HepG2 (cell line): Measurements from ENCODE around the gene ITM2A. TPM values are rescaled to one million over a fixed set of nuclear protein-coding genes. Genes with fewer than 3 reads are reported as not detected.

Experiments
- ATAC-seq: fragments of 200-7000 bp; cut with Tn5 transposase; 3 replicates; pipeline ENCODE4 v1.9.1; 2020; ENCODE audit warnings: mild to moderate bottlenecking, moderate library complexity
- BruUV-seq: library from RNA; stranded (reverse); fragments of 400-500 nt; replicated peaks from 2 replicates; lab custom pipeline; 2021; lab: Mats Ljungman, UMichigan
- CTCF ChIA-PET: fragments of 300-600 bp; formaldehyde crosslinking; extraction: SDS; loops from one replicate; lab custom pipeline; 2021; ENCODE audit warnings: low total read pairs, inconsistent platforms, low intra/inter-chr PET ratio; lab: Yijun Ruan, JAX
- POLR2A ChIA-PET: fragments of 350-600 bp; sonication (Branson Sonifier 250); formaldehyde crosslinking; loops from one replicate; lab custom pipeline; 2020; ENCODE audit warnings: antibody characterized with exemption, inconsistent platforms; lab: Yijun Ruan, JAX
- DNase-seq: peaks from one replicate; pipeline ENCODE4 v3.0.0-alpha.2; 2015; ENCODE audit warnings: low spot score
- FAIRE-seq: peaks from 3 replicates; lab custom pipeline; 2011; peaks lifted over from hg19 to GRCh38; lab: Jason Lieb, UNC
- H2AFZ ChIP-seq: one replicate; pipeline ENCODE4 v1.6.1; 2011; ENCODE audit warnings: low read length, inconsistent platforms
- H3K27ac ChIP-seq: fragments of 300-600 bp; 3 replicates; pipeline ENCODE4 v1.8.0; 2011; ENCODE audit warnings: mixed run types, mild to moderate bottlenecking, mixed read lengths, low read length, inconsistent platforms; ENCODE audit not compliant: insufficient read depth; ENCODE audit errors: extremely low read length
- H3K27me3 ChIP-seq, 2 experiments: fragments of 200-600 bp in 1 of 2; 2 replicates in 1 of 2; 3 replicates in 1 of 2; pipeline versions ENCODE4 v1.6.0 to v1.8.0; 2011; ENCODE audit warnings: low read length in 2 of 2, mild to moderate bottlenecking in 2 of 2, moderate library complexity in 2 of 2, inconsistent platforms in 1 of 2; ENCODE audit not compliant: insufficient read depth in 2 of 2, control insufficient read depth in 1 of 2
- H3K36me3 ChIP-seq, 2 experiments: fragments of 200-600 bp in 1 of 2; replicated peaks in 1 of 2; 2 replicates in 1 of 2; 3 replicates in 1 of 2; pipeline versions ENCODE4 v1.5.1 to v1.8.0; 2011; ENCODE audit warnings: low read length in 2 of 2, inconsistent platforms in 1 of 2; ENCODE audit not compliant: insufficient read depth in 2 of 2, control insufficient read depth in 1 of 2
- H3K4me1 ChIP-seq: 2 replicates; pipeline ENCODE4 v1.5.1; 2012; ENCODE audit warnings: low read length, inconsistent platforms; ENCODE audit not compliant: insufficient read depth
- H3K4me2 ChIP-seq: 2 replicates; pipeline ENCODE4 v1.6.0; 2011; ENCODE audit warnings: low read depth, low read length, inconsistent platforms
- H3K4me3 ChIP-seq, 3 experiments: fragments of 200-600 bp in 1 of 3; sonication (generic), shearing (Covaris generic) in 1 of 3; replicated peaks in 1 of 3; 2 replicates each; pipeline ENCODE4 v1.5.1; 2011 to 2016; ENCODE audit warnings: low read length in 3 of 3, inconsistent platforms in 2 of 3, low read depth in 2 of 3, mild to moderate bottlenecking in 2 of 3, control low read depth in 1 of 3, mixed read lengths in 1 of 3; ENCODE audit not compliant: insufficient read depth in 1 of 3
- H3K79me2 ChIP-seq: one replicate; pipeline ENCODE4 v1.6.1; 2011; ENCODE audit warnings: low read length, inconsistent platforms; ENCODE audit not compliant: insufficient read depth
- H3K9ac ChIP-seq: 2 replicates; pipeline ENCODE4 v1.6.0; 2011; ENCODE audit warnings: mild to moderate bottlenecking, low read depth, low read length, inconsistent platforms; ENCODE audit not compliant: insufficient read depth
- H3K9me3 ChIP-seq: 2 replicates; pipeline ENCODE4 v1.5.1; 2012; ENCODE audit warnings: mild to moderate bottlenecking, low read length
- H4K20me1 ChIP-seq: 2 replicates; pipeline ENCODE4 v1.6.0; 2011; ENCODE audit warnings: inconsistent platforms, mild to moderate bottlenecking, low read length, moderate library complexity; ENCODE audit not compliant: insufficient read depth
- CHD4 ChIP-seq: fragments of 200-600 bp; sonication (generic); IDR thresholded peaks from 2 replicates; pipeline ENCODE4 v1.7.0; 2017; ENCODE audit warnings: mild to moderate bottlenecking, low read length, borderline replicate concordance
- EED ChIP-seq: sonication (generic); formaldehyde crosslinking; IDR thresholded peaks from 2 replicates; pipeline ENCODE4 v1.5.0; 2020; ENCODE audit warnings: mild to moderate bottlenecking, missing genetic modification reagents
- GABPB1 ChIP-seq: IDR thresholded peaks from 2 replicates; pipeline ENCODE4 v1.6.1; 2016; ENCODE audit warnings: mild to moderate bottlenecking, missing genetic modification reagents, moderate library complexity, missing compliant biosample characterization
- GLI4 ChIP-seq: sonication (generic); formaldehyde crosslinking; IDR thresholded peaks from 2 replicates; pipeline ENCODE4 v1.5.1; 2020; ENCODE audit warnings: missing genetic modification reagents, mild to moderate bottlenecking, moderate library complexity, borderline replicate concordance
- HDAC2 ChIP-seq: sonication (generic); formaldehyde crosslinking; IDR thresholded peaks from 2 replicates; pipeline ENCODE4 v1.4.0; 2020; ENCODE audit warnings: missing genetic modification reagents
- NR3C1 ChIP-seq: sonication (generic); formaldehyde crosslinking; IDR thresholded peaks from 2 replicates; pipeline ENCODE4 v1.4.0; 2020; ENCODE audit warnings: missing genetic modification reagents
- U2AF2 ChIP-seq: fragments of 200-400 bp; formaldehyde crosslinking; IDR thresholded peaks from 2 replicates; pipeline ENCODE4 v1.6.1; 2017; ENCODE audit warnings: low read depth, mild to moderate bottlenecking, low read length
- ZBTB3 ChIP-seq: sonication (generic); formaldehyde crosslinking; IDR thresholded peaks from 2 replicates; pipeline ENCODE4 v1.4.0; 2020; ENCODE audit warnings: low read depth, mild to moderate bottlenecking, moderate library complexity, missing genetic modification reagents, borderline replicate concordance
- ZNF460 ChIP-seq: sonication (generic); formaldehyde crosslinking; IDR thresholded peaks from 2 replicates; pipeline ENCODE4 v1.5.1; 2020; ENCODE audit warnings: missing genetic modification reagents, mild to moderate bottlenecking, borderline replicate concordance
- ZNF747 ChIP-seq: sonication (generic); formaldehyde crosslinking; IDR thresholded peaks from 2 replicates; pipeline ENCODE4 v1.8.1; 2023; ENCODE audit warnings: missing genetic modification reagents, mild to moderate bottlenecking, borderline replicate concordance
- WGBS: methylation state at CpG from one replicate; pipeline ENCODE4 v1.1.6; 2017; ENCODE audit warnings: low lambda C conversion rate; 5-methylcytosine and 5-hydroxymethylcytosine counted together
- in situ Hi-C: cut with HindIII; loops from 2 replicates; pipeline ENCODE4 v1.10.0; 2017; ENCODE audit warnings: low pct_unique_long_range_greater_than_20kb; ENCODE audit not compliant: extremely low pct_ligation_motif_present
- intact Hi-C: fragments of 100-400 bp; cut with micrococcal nuclease; formaldehyde crosslinking; loops from one replicate; pipeline ENCODE4 v1.10.0; 2022; ENCODE audit not compliant: unreplicated experiment
- polyA plus RNA-seq, 8 experiments: library from polyadenylated mRNA; depleted of rRNA in 3 of 8; stranded (reverse) in 7 of 8; unstranded in 1 of 8; fragments of >200 nt; fragmentation: Illumina TruSeq in 4 of 8; extraction: Trizol in 4 of 8; gene quantifications; 2 replicates each; pipeline versions ENCODE4 v1.2.1 to v1.2.3, GENCODE V29; 2011 to 2016; ENCODE audit warnings: low read depth in 4 of 8, missing spikeins in 1 of 8, mixed read lengths in 1 of 8; ENCODE audit not compliant: insufficient read depth in 1 of 8
- total RNA-seq, 5 experiments: library from RNA; depleted of rRNA; stranded (reverse); fragments of >200 nt; fragmentation: Illumina TruSeq; extraction: Trizol; gene quantifications; 2 replicates each; pipeline ENCODE4 v1.2.3, GENCODE V29; 2016; ENCODE audit warnings: low read depth in 1 of 5
- TF ChIP-seq, protein P1 (sequence below): sonication (generic); formaldehyde crosslinking; IDR thresholded peaks from 2 replicates; pipeline ENCODE4 v1.5.0; 2020; ENCODE audit warnings: mild to moderate bottlenecking, missing genetic modification reagents
- TF ChIP-seq, protein P2 (sequence below): sonication (generic); formaldehyde crosslinking; IDR thresholded peaks from 2 replicates; pipeline ENCODE4 v1.4.0; 2020; ENCODE audit warnings: mild to moderate bottlenecking, missing genetic modification reagents

ITM2A gene
- total and polyA plus RNA-seq, 2 of the 13 experiments (the other 11 are each of a cell fraction or from before 2014, with no cell fraction given) = not detected

DNA sequence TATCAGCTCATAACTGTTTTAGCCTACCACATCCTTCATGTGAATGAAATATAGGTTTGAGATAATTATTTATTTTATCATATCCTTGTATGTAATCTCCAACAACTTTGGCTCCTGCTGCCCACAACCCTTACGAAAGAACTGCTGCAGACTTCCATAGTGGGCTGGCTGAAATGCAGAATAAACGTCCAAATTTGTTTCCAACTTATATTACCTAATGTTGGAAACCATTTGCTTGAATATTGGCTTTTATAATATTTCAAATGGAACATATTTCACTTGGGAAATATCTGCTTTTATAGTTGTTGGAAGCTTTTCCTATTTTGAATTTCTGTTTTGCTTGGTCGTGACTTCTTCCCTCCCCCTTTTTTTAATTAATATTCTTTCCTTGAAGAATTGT is 45.0 kb upstream of the ITM2A start:
- no peak overlapping the region for H3K9ac ChIP-seq
- whole genome bisulfite sequencing = 30% methylated on average over 3 of the region's 3 CpGs
- H3K36me3 ChIP-seq = no peaks in the 10 kb centered on the region
- intact Hi-C loops (no loop called here), in situ Hi-C loops (no loop called here)
- H2AFZ ChIP-seq = no peak overlapping the region
- no peaks in the 10 kb centered on the region for H3K9me3 ChIP-seq
- no peak overlapping the region for H3K27ac ChIP-seq
- no peaks in the 10 kb centered on the region for H3K27me3 ChIP-seq
- H4K20me1 ChIP-seq = no peaks in the 10 kb centered on the region
- ChIA-PET POLR2A (no interaction called here), CTCF (no interaction called here)
- DNase-seq (no peak), ATAC-seq (no peak), FAIRE-seq (no peak)
- H3K79me2 ChIP-seq = no peaks in the 10 kb centered on the region
- no peak overlapping the region for H3K4me3 ChIP-seq
- no peak for TF ChIP-seq CHD4
- TF ChIP-seq U2AF2 = no peak
- no peak for TF ChIP-seq GABPB1
- TF ChIP-seq, protein P1, sequence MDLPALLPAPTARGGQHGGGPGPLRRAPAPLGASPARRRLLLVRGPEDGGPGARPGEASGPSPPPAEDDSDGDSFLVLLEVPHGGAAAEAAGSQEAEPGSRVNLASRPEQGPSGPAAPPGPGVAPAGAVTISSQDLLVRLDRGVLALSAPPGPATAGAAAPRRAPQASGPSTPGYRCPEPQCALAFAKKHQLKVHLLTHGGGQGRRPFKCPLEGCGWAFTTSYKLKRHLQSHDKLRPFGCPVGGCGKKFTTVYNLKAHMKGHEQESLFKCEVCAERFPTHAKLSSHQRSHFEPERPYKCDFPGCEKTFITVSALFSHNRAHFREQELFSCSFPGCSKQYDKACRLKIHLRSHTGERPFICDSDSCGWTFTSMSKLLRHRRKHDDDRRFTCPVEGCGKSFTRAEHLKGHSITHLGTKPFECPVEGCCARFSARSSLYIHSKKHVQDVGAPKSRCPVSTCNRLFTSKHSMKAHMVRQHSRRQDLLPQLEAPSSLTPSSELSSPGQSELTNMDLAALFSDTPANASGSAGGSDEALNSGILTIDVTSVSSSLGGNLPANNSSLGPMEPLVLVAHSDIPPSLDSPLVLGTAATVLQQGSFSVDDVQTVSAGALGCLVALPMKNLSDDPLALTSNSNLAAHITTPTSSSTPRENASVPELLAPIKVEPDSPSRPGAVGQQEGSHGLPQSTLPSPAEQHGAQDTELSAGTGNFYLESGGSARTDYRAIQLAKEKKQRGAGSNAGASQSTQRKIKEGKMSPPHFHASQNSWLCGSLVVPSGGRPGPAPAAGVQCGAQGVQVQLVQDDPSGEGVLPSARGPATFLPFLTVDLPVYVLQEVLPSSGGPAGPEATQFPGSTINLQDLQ (CRISPR knock-in tag) = no peak
- TF ChIP-seq ZNF460 (CRISPR knock-in tag) = no peak
- no peak for TF ChIP-seq EED (CRISPR knock-in tag)
- TF ChIP-seq ZNF747 = no peak
- no peak for TF ChIP-seq ZBTB3 (CRISPR knock-in tag)
- TF ChIP-seq HDAC2 = no peak
- TF ChIP-seq, protein P2, sequence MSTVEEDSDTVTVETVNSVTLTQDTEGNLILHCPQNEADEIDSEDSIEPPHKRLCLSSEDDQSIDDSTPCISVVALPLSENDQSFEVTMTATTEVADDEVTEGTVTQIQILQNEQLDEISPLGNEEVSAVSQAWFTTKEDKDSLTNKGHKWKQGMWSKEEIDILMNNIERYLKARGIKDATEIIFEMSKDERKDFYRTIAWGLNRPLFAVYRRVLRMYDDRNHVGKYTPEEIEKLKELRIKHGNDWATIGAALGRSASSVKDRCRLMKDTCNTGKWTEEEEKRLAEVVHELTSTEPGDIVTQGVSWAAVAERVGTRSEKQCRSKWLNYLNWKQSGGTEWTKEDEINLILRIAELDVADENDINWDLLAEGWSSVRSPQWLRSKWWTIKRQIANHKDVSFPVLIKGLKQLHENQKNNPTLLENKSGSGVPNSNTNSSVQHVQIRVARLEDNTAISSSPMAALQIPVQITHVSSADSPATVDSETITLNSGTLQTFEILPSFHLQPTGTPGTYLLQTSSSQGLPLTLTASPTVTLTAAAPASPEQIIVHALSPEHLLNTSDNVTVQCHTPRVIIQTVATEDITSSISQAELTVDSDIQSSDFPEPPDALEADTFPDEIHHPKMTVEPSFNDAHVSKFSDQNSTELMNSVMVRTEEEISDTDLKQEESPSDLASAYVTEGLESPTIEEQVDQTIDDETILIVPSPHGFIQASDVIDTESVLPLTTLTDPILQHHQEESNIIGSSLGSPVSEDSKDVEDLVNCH = no peak
- no peak for TF ChIP-seq NR3C1
- no peak for TF ChIP-seq GLI4
- H3K4me1 ChIP-seq = no peaks in the 10 kb centered on the region
- no peak overlapping the region for H3K4me2 ChIP-seq
- BruUV-seq = no TSS peak
